HG02571 (cell line): ENCODE results near the gene MROH2A.
"Not testable (repeated sequence)": the region's sequence is repeated elsewhere in the genome, so short reads cannot be mapped to it uniquely, and the experiment has no call there.

Source experiments
- ATAC-seq: cut with Tn5 transposase; IDR thresholded peaks from one replicate; pipeline ENCODE4 v1.9.1; 2021; ENCODE audit warnings: mild to moderate bottlenecking, moderate library complexity; ENCODE audit not compliant: unreplicated experiment

MROH2A gene

GRCh38 chr2:233778030-233778429 is at the start of gene MROH2A:
MROH2A (plus strand) TSS chr2:233778330; CDS start chr2:233779359, 1,029 bp downstream.
- no peak for ATAC-seq

GRCh38 chr2:233728723-233729301 is 49.3 kb upstream of the MROH2A start, which contains the start of gene UGT1A3:
UGT1A3 (plus strand) TSS chr2:233729042; CDS start chr2:233729127, 85 bp downstream.
- ATAC-seq = no peak

- ATAC-seq = not testable (repeated sequence)
Measured at GRCh38 chr2:233736868-233737653, 41.1 kb upstream of the MROH2A start.

GRCh38 chr2:233740870-233741269 is 37.3 kb upstream of the MROH2A start:
- ATAC-seq = no peak

- no peak for ATAC-seq
Measured at GRCh38 chr2:233743464-233744259, 34.5 kb upstream of the MROH2A start.

GRCh38 chr2:233745073-233745755 is 32.9 kb upstream of the MROH2A start:
- no peak for ATAC-seq

GRCh38 chr2:233745838-233746237 is 32.3 kb upstream of the MROH2A start:
- not testable (repeated sequence) for ATAC-seq

GRCh38 chr2:233746475-233747282 is 31.5 kb upstream of the MROH2A start:
- no peak for ATAC-seq

GRCh38 chr2:233747283-233747544 is 30.9 kb upstream of the MROH2A start:
- ATAC-seq = no peak

- not testable (repeated sequence) for ATAC-seq
Measured at GRCh38 chr2:233750689-233751088, 27.4 kb upstream of the MROH2A start.

- ATAC-seq = not testable (repeated sequence)
Measured at GRCh38 chr2:233751212-233752009, 26.7 kb upstream of the MROH2A start.

- no peak for ATAC-seq
Measured at GRCh38 chr2:233754872-233755611, 23.1 kb upstream of the MROH2A start.

- no peak for ATAC-seq
Measured at GRCh38 chr2:233756429-233757081, 21.6 kb upstream of the MROH2A start.

GRCh38 chr2:233758141-233758540 is 20.0 kb upstream of the MROH2A start:
- no peak for ATAC-seq

- ATAC-seq = no peak
Measured at GRCh38 chr2:233758849-233759248, 19.3 kb upstream of the MROH2A start.

GRCh38 chr2:233760043-233760442 is 18.1 kb upstream of the MROH2A start, which contains the start of gene UGT1A1:
UGT1A1 (plus strand) TSS chr2:233760270; CDS start chr2:233760288, 18 bp downstream.
- no peak for ATAC-seq

- ATAC-seq = no peak
Measured at GRCh38 chr2:233761040-233761769, 16.9 kb upstream of the MROH2A start.

- ATAC-seq = no peak
Measured at GRCh38 chr2:233764264-233764663, 13.9 kb upstream of the MROH2A start.
